ENCODE data around the gene TIMM8B. TPM values are rescaled to one million over a fixed set of nuclear protein-coding genes. Genes with fewer than 3 reads are reported as not detected.
"Not testable (repeated sequence)": the region's sequence is repeated elsewhere in the genome, so short reads cannot be mapped to it uniquely, and the experiment has no call there.

TIMM8B gene
- total RNA-seq, 2 experiments from 2014 or later, result 75.5 to 80.0 TPM

DNA sequence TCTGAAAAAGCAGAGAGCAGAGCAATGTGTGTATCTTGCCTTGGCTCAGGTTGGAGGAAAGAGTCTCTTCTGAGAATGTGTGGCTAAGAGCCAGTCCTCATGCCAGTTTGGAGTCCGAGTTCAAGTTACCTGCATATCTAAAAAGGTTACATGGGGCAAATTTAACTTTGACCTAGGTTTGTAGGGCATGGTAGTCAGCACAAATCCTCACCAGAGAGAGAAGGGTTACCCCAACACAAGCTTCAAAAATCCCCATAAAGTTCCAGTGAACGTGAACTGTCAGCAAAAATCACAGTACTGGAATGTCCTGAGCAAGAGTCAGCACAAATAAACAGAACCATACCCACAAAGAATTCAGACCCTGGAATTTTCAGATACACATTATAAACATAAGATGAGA, 13.9 kb upstream of the TIMM8B start:
- peaks cover 2% of the 10 kb centered on the region for H3K4me1 Mint-ChIP-seq

DNA sequence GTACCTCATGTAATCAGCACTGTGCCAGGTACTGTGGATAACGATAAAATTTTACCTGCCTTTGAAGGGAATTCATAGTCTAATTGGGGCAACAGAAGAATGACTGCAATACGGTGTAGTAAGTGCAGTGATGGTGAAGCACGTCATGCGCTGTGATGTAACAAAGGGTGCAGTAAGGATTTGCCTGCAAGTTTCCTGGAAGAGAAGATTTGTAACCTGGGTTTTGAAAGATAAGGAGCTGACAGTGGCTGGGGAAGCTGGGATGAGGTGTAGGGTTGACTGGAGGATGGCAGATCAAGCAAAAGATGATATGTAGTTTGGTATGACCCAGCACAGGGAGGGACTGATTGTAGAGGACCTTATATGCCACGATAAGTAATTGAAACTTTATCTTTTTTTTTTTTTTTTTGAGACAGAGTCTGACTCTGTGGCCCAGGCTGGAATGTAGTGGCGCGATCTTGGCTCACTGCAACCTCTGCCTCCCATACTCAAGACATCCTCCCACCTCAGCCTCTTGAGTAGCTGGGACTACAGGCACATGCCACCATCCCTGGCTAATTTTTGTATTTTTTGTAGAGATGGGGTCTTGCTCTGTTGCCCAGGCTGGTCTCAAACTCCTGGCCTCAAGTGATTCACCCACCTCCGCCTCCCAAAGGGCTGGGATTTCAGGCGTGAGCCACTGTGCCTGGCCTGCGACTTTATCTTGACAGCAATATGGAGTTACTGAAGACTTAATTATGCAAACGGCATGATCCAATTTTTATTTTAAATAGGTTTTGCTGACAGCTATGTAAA, 11.4 kb upstream of the TIMM8B start:
- no peaks in the 10 kb centered on the region for H3K36me3 Mint-ChIP-seq
- no peaks in the 10 kb centered on the region for H3K9me3 Mint-ChIP-seq
- no peak for DNase-seq
- no peaks in the 10 kb centered on the region for H3K4me1 Mint-ChIP-seq
- H3K27ac Mint-ChIP-seq, result no peak overlapping the region
- no peaks in the 10 kb centered on the region for H3K27me3 Mint-ChIP-seq
- no peak overlapping the region for H3K4me3 Mint-ChIP-seq

More for the DNA sequence above, 13.9 kb upstream of the TIMM8B start:
- H3K36me3 Mint-ChIP-seq, result no peaks in the 10 kb centered on the region
- no peak for DNase-seq
- H3K4me3 Mint-ChIP-seq, result no peak overlapping the region
- no peaks in the 10 kb centered on the region for H3K9me3 Mint-ChIP-seq
- H3K27ac Mint-ChIP-seq, result no peak overlapping the region
- H3K27me3 Mint-ChIP-seq, result no peaks in the 10 kb centered on the region

DNA sequence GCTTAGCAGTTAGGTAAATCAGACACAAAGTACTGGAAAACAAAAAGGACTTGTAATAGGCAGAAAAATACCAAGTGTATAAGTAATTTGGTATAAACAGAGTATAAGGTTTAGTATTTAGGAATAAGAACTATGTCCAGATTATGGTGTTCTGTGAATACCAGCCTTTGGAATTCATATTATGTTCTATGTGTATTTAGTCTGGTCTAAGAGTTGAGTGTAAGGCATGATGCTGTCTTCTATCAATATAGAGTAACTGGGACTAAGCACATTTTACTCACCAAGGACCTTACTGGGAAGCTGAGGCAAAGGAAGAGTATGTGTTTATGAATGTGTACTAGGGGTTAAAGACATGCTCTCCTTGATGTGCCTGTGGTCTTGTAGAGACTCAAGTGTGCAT, 9.6 kb upstream of the TIMM8B start:
- peaks cover 10% of the 10 kb centered on the region for H3K36me3 Mint-ChIP-seq
- H3K9me3 Mint-ChIP-seq, result no peaks in the 10 kb centered on the region
- H3K27ac Mint-ChIP-seq, result no peak overlapping the region
- no peaks in the 10 kb centered on the region for H3K27me3 Mint-ChIP-seq
- H3K4me1 Mint-ChIP-seq, result peaks cover 2% of the 10 kb centered on the region
- DNase-seq, result no peak
- no peak overlapping the region for H3K4me3 Mint-ChIP-seq

- H3K27me3 Mint-ChIP-seq, DNase-seq, H3K9me3 Mint-ChIP-seq, H3K4me3 Mint-ChIP-seq, H3K4me1 Mint-ChIP-seq, H3K27ac Mint-ChIP-seq: not testable (repeated sequence)
- H3K36me3 Mint-ChIP-seq, result peaks cover 15% of the 10 kb centered on the region
These were observed 8.7 kb upstream of the TIMM8B start for GRCh38 chr11:112095302-112095701.

- peaks cover 4% of the 10 kb centered on the region for H3K27me3 Mint-ChIP-seq
- H3K9me3 Mint-ChIP-seq, result peaks cover 1% of the 10 kb centered on the region
- peaks cover 52% of the 10 kb centered on the region for H3K4me1 Mint-ChIP-seq
- H3K27ac Mint-ChIP-seq, result peak overlapping the region; percentile 97
- DNase-seq, result no peak
- peak overlapping the region; percentile 99 for H3K4me3 Mint-ChIP-seq
- H3K36me3 Mint-ChIP-seq, result peaks cover 75% of the 10 kb centered on the region
These were observed 656 bp upstream of the TIMM8B start for GRCh38 chr11:112087212-112087611.

DNA sequence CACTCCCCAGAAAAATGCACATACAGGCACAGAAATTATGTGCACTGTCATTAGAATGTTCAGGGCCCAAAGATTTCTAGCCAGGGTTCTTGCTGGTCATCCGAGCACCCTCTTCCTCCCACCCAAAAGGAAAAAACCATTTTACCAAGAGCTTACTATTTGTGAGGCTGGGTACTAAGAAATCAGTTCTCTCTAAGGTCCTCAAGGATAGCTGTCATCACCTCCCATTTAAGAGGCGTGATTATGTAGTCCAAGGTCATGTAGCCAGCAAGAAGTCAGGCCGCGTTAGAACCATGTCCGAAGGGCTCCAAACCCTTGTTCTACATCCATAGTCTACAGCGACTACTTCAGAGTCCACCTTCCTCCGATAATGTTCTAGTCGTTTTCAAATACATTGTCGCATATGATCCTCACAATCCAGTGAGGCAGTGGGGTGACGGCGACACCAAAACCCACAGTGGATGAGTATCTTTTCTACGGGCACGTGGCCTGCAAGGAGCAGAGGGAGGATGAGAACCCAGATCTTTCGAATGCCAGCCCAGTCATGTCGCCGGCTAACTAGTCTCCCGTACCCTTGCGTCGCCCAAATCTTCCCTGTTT, 634 bp downstream of the TIMM8B start:
- Mint-ChIP-seq H3K27ac (peak overlapping the region; percentile 97), H3K27me3 (peaks cover 4% of the 10 kb centered on the region), H3K4me1 (peaks cover 53% of the 10 kb centered on the region), H3K4me3 (peak overlapping the region; percentile 99), H3K9me3 (peaks cover 1% of the 10 kb centered on the region), H3K36me3 (peaks cover 72% of the 10 kb centered on the region)
- DNase-seq, result peak; percentile 47

- no peak overlapping the region for H3K4me3 Mint-ChIP-seq
- peak; percentile 4 for DNase-seq
- H3K36me3 Mint-ChIP-seq, result peaks cover 61% of the 10 kb centered on the region
- H3K9me3 Mint-ChIP-seq, result peaks cover 1% of the 10 kb centered on the region
- peak overlapping the region; percentile 60 for H3K27ac Mint-ChIP-seq
- H3K27me3 Mint-ChIP-seq, result peaks cover 4% of the 10 kb centered on the region
- H3K4me1 Mint-ChIP-seq, result peaks cover 36% of the 10 kb centered on the region
These were observed 3.8 kb downstream of the TIMM8B start for GRCh38 chr11:112082729-112083128.

- H3K27me3 Mint-ChIP-seq, result peaks cover 11% of the 10 kb centered on the region
These were observed 12.4 kb downstream of the TIMM8B start, which contains the start of the genes NKAPD1 and PIH1D2 for GRCh38 chr11:112073941-112074811. Gene NKAPD1, plus strand, starts transcription at chr11:112074299. Its CDS starts 1,276 bp downstream, at chr11:112075575. Gene PIH1D2, minus strand, starts transcription at chr11:112074017. Its CDS starts 843 bp downstream, at chr11:112073174.

GRCh38 chr11:112062923-112063322, 23.6 kb downstream of the TIMM8B start:
- DNase-seq, result no peak
- peaks cover 14% of the 10 kb centered on the region for H3K36me3 Mint-ChIP-seq
- no peaks in the 10 kb centered on the region for H3K9me3 Mint-ChIP-seq
- no peaks in the 10 kb centered on the region for H3K27me3 Mint-ChIP-seq
- no peaks in the 10 kb centered on the region for H3K4me1 Mint-ChIP-seq
- H3K4me3 Mint-ChIP-seq, result no peak overlapping the region
- H3K27ac Mint-ChIP-seq, result no peak overlapping the region

More at GRCh38 chr11:112073941-112074811, 12.4 kb downstream of the TIMM8B start, which contains the start of the genes NKAPD1 and PIH1D2:
- Mint-ChIP-seq H3K9me3 (no peaks in the 10 kb centered on the region), H3K27ac (peak within 1 kb of the TSS; percentile 97), H3K36me3 (peaks cover 15% of the 10 kb centered on the region), H3K4me1 (peaks cover 32% of the 10 kb centered on the region), H3K4me3 (peak within 1 kb of the TSS; percentile 92)
- peak; percentile 73 for DNase-seq

DNA sequence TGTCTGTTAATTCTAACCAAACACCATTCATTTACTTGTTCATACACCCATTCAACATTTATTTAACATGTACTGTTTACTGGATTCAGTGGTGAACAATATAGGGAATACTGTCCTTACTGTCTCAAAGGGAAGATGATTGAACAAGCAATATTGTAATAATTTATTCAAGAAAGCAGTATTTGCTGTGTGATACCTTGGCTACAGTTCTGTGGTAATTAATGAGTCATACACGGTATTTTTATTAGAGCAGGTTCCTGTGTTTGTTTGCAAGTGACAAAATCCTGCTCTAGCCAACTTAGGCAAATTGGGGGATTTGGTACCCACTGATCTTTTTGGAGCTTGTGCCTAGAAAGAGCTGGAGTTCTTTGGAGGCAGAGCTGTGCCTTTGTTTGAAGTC, 28.5 kb downstream of the TIMM8B start:
- Mint-ChIP-seq H3K27me3 (no peaks in the 10 kb centered on the region), H3K9me3 (no peaks in the 10 kb centered on the region), H3K4me1 (peaks cover 16% of the 10 kb centered on the region), H3K27ac (no peak overlapping the region), H3K4me3 (no peak overlapping the region), H3K36me3 (peaks cover 31% of the 10 kb centered on the region)
- no peak for DNase-seq

DNA sequence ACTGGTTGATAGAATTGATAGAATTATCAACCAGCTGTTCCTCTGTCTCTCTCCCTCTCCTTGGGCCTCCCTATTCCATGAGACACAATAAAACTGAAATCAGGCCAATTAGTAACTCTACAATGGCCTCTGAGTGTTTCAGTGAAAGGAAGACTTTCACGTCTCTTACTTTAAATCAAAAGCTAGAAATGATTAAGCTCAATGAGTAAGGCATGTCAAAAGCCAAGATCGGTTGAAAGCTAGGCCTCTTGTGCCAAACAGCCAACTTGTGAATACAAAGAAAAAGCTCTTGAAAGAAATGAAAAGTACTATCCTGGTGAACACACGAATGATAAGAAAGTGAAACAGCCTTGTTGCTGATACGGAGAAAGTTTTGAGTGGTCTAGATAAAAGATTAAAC, 29.4 kb downstream of the TIMM8B start:
- DNase-seq, result no peak
- Mint-ChIP-seq H3K9me3 (no peaks in the 10 kb centered on the region), H3K27me3 (no peaks in the 10 kb centered on the region), H3K27ac (peak overlapping the region; percentile 54), H3K4me3 (no peak overlapping the region), H3K4me1 (peaks cover 16% of the 10 kb centered on the region), H3K36me3 (peaks cover 31% of the 10 kb centered on the region)

GRCh38 chr11:112051768-112052167, 34.8 kb downstream of the TIMM8B start:
- Mint-ChIP-seq H3K4me3 (no peak overlapping the region), H3K36me3 (peaks cover 51% of the 10 kb centered on the region), H3K9me3 (no peaks in the 10 kb centered on the region), H3K27ac (no peak overlapping the region), H3K4me1 (peaks cover 27% of the 10 kb centered on the region), H3K27me3 (no peaks in the 10 kb centered on the region)
- no peak for DNase-seq

GRCh38 chr11:112050721-112051120, 35.8 kb downstream of the TIMM8B start:
- Mint-ChIP-seq H3K27me3 (no peaks in the 10 kb centered on the region), H3K4me1 (peaks cover 19% of the 10 kb centered on the region), H3K27ac (no peak overlapping the region), H3K9me3 (no peaks in the 10 kb centered on the region), H3K36me3 (peaks cover 52% of the 10 kb centered on the region), H3K4me3 (no peak overlapping the region)
- no peak for DNase-seq

GRCh38 chr11:112049777-112050176, 36.8 kb downstream of the TIMM8B start:
- DNase-seq, result no peak
- H3K27ac Mint-ChIP-seq, result no peak overlapping the region
- peaks cover 19% of the 10 kb centered on the region for H3K4me1 Mint-ChIP-seq
- H3K27me3 Mint-ChIP-seq, result no peaks in the 10 kb centered on the region
- peaks cover 57% of the 10 kb centered on the region for H3K36me3 Mint-ChIP-seq
- H3K9me3 Mint-ChIP-seq, result no peaks in the 10 kb centered on the region
- H3K4me3 Mint-ChIP-seq, result no peak overlapping the region

- DNase-seq, H3K9me3 Mint-ChIP-seq, H3K4me3 Mint-ChIP-seq, H3K27me3 Mint-ChIP-seq: not testable (repeated sequence)
- Mint-ChIP-seq H3K36me3 (peaks cover 55% of the 10 kb centered on the region), H3K4me1 (peaks cover 19% of the 10 kb centered on the region), H3K27ac (peak overlapping the region; percentile 20)
These were observed 38.3 kb downstream of the TIMM8B start for GRCh38 chr11:112048256-112048655.
